HepG2 (cell line): ENCODE data around the gene TFF1. TPM values are rescaled to one million over a fixed set of nuclear protein-coding genes. Genes with fewer than 3 reads are reported as not detected.

Experiments
- ATF7-NPFF ChIP-seq: sonication (generic); formaldehyde crosslinking; IDR thresholded peaks from 2 replicates; pipeline ENCODE4 v1.8.1; 2023; ENCODE audit warnings: mild to moderate bottlenecking, low read depth, missing genetic modification reagents, moderate library complexity
- BHLHE40 ChIP-seq: IDR thresholded peaks from 2 replicates; pipeline ENCODE4 v1.6.1; 2011; ENCODE audit warnings: low read length, improper control_type of control experiment
- BRF2 ChIP-seq: sonication (generic); formaldehyde crosslinking; IDR thresholded peaks from 2 replicates; pipeline ENCODE4 v1.8.1; 2022; ENCODE audit warnings: mild to moderate bottlenecking, missing genetic modification reagents
- FUBP1 ChIP-seq: sonication (generic); formaldehyde crosslinking; IDR thresholded peaks from 2 replicates; pipeline ENCODE4 v1.5.1; 2020; ENCODE audit warnings: missing genetic modification reagents, mild to moderate bottlenecking, borderline replicate concordance
- HNRNPLL ChIP-seq: fragments of 200-400 bp; formaldehyde crosslinking; IDR thresholded peaks from 2 replicates; pipeline ENCODE4 v1.6.1; 2017; ENCODE audit warnings: mild to moderate bottlenecking, low read depth, low read length; ENCODE audit not compliant: poor library complexity, severe bottlenecking
- NFKBIZ ChIP-seq: IDR thresholded peaks from 2 replicates; pipeline ENCODE4 v1.6.1; 2018; ENCODE audit warnings: missing genetic modification reagents, missing compliant biosample characterization
- PRMT3 ChIP-seq: sonication (generic); formaldehyde crosslinking; IDR thresholded peaks from 2 replicates; pipeline ENCODE4 v1.8.1; 2022; ENCODE audit warnings: low read depth, mild to moderate bottlenecking, moderate library complexity, missing genetic modification reagents, borderline replicate concordance
- ZBTB3 ChIP-seq: sonication (generic); formaldehyde crosslinking; IDR thresholded peaks from 2 replicates; pipeline ENCODE4 v1.4.0; 2020; ENCODE audit warnings: low read depth, mild to moderate bottlenecking, moderate library complexity, missing genetic modification reagents, borderline replicate concordance
- ZNF749 ChIP-seq: sonication (generic); formaldehyde crosslinking; IDR thresholded peaks from 2 replicates; pipeline ENCODE4 v1.8.0; 2022; ENCODE audit warnings: mild to moderate bottlenecking, missing genetic modification reagents, moderate library complexity, borderline replicate concordance
- ZNF75D ChIP-seq: sonication (generic); formaldehyde crosslinking; IDR thresholded peaks from 2 replicates; pipeline ENCODE4 v1.8.1; 2023; ENCODE audit warnings: missing genetic modification reagents, mild to moderate bottlenecking, borderline replicate concordance
- polyA plus RNA-seq, 8 experiments: library from polyadenylated mRNA; depleted of rRNA in 3 of 8; stranded (reverse) in 7 of 8; unstranded in 1 of 8; fragments of >200 nt; fragmentation: Illumina TruSeq in 4 of 8; extraction: Trizol in 4 of 8; gene quantifications; 2 replicates each; pipeline versions ENCODE4 v1.2.1 to v1.2.3, GENCODE V29; 2011 to 2016; ENCODE audit warnings: low read depth in 4 of 8, missing spikeins in 1 of 8, mixed read lengths in 1 of 8; ENCODE audit not compliant: insufficient read depth in 1 of 8
- total RNA-seq, 5 experiments: library from RNA; depleted of rRNA; stranded (reverse); fragments of >200 nt; fragmentation: Illumina TruSeq; extraction: Trizol; gene quantifications; 2 replicates each; pipeline ENCODE4 v1.2.3, GENCODE V29; 2016; ENCODE audit warnings: low read depth in 1 of 5
- TF ChIP-seq, protein P1 (sequence below): sonication (generic); formaldehyde crosslinking; IDR thresholded peaks from 2 replicates; pipeline ENCODE4 v1.8.1; 2023; ENCODE audit warnings: mild to moderate bottlenecking, missing genetic modification reagents
- TF ChIP-seq, protein P2 (sequence below): sonication (generic); formaldehyde crosslinking; IDR thresholded peaks from 2 replicates; pipeline ENCODE4 v1.4.0; 2020; ENCODE audit warnings: missing genetic modification reagents, low read depth, mild to moderate bottlenecking, borderline replicate concordance

Gene TFF1
- total and polyA plus RNA-seq, 2 of the 13 experiments (the other 11 are each of a cell fraction or from before 2014, with no cell fraction given), result 0.24 to 19.4 TPM

- TF ChIP-seq, protein P1, sequence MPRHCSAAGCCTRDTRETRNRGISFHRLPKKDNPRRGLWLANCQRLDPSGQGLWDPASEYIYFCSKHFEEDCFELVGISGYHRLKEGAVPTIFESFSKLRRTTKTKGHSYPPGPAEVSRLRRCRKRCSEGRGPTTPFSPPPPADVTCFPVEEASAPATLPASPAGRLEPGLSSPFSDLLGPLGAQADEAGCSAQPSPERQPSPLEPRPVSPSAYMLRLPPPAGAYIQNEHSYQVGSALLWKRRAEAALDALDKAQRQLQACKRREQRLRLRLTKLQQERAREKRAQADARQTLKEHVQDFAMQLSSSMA (CRISPR knock-in tag), result no peak
- TF ChIP-seq, protein P2, sequence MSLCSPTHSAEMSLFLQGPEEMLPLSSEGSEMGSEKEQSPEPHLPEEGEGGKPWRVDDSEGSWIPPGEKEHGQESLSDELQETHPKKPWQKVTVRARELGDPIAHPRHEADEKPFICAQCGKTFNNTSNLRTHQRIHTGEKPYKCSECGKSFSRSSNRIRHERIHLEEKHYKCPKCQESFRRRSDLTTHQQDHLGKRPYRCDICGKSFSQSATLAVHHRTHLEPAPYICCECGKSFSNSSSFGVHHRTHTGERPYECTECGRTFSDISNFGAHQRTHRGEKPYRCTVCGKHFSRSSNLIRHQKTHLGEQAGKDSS, result no peak
- TF ChIP-seq PRMT3 (CRISPR knock-in tag), result no peak
- TF ChIP-seq FUBP1, result no peak
- no peak for TF ChIP-seq ZNF749
- TF ChIP-seq ZBTB3 (CRISPR knock-in tag), result no peak
- TF ChIP-seq BHLHE40, result no peak
- no peak for TF ChIP-seq BRF2 (CRISPR knock-in tag)
- TF ChIP-seq ATF7-NPFF (CRISPR knock-in tag), result no peak
- no peak for TF ChIP-seq HNRNPLL
- no peak for TF ChIP-seq NFKBIZ (CRISPR knock-in tag)
- no peak for TF ChIP-seq ZNF75D (CRISPR knock-in tag)
- TF ChIP-seq, all 625 proteins: peak for 0
Observed at GRCh38 chr21:42367367-42368165, 1.2 kb upstream of the TFF1 start (continued).
